ENCODE data around the gene SWAP70.

SWAP70 gene

DNA sequence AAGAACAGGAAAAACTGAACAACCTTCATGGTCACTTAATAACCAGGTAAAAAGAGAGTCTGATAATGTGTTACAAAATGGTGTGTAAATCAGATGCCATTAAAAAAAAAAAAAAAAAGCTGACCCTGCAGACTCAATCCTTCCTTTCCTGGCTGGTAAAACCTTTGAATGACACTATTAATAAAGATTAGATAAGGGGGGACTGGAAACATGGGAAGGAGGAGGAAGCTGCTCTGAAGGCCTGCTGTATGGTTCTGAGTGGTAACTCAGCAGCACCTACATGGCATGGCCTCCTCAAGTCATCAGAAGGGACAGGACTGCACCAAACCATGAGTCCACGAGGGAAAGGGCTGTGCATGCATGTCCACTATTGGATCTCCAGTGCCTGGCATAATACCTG lies 18.0 kb upstream of the SWAP70 start:
- H4K8ac ChIP-seq (ENCODE audit: low read length): no peak overlapping the region
- 84% methylated on average over 1 of the region's 1 CpG for WGBS
- no peaks in the 10 kb centered on the region for H3K27me3 ChIP-seq (ENCODE audit: control insufficient read depth in 1 of 2, insufficient read depth in 1 of 2, low read length in 2 of 2)

GRCh38 chr11:9646324-9646723 lies 17.6 kb upstream of the SWAP70 start:
- no peak overlapping the region for H4K91ac ChIP-seq (ENCODE audit: low read length)
- H2BK5ac ChIP-seq (ENCODE audit: low read depth, low read length, poor library complexity, severe bottlenecking): no peak overlapping the region
- peaks cover 8% of the 10 kb centered on the region for H3K9me3 ChIP-seq (ENCODE audit: control insufficient read depth, low read length)
- peaks cover 7% of the 10 kb centered on the region for H3K4me1 ChIP-seq (ENCODE audit: control insufficient read depth, insufficient read depth, low read depth, low read length)
- H3K27ac ChIP-seq (ENCODE audit: low read length, poor library complexity, severe bottlenecking): no peak overlapping the region
- H3K9ac ChIP-seq (ENCODE audit: low read length): no peak overlapping the region
- no peak overlapping the region for H3K4ac ChIP-seq (ENCODE audit: low read depth in 1 of 2, low read length in 2 of 2)
- no peak overlapping the region for H3K4me2 ChIP-seq (ENCODE audit: low read length, poor library complexity, severe bottlenecking)
- no peak overlapping the region for H3K18ac ChIP-seq (ENCODE audit: low read depth in 1 of 2, low read length in 2 of 2)
- H2AK5ac ChIP-seq (ENCODE audit: low read length, severe bottlenecking): no peak overlapping the region
- DNase-seq: no peak
- 94% methylated on average over 4 of the region's 4 CpGs for WGBS
- H3K27me3 ChIP-seq (ENCODE audit: control insufficient read depth in 1 of 2, insufficient read depth in 1 of 2, low read length in 2 of 2): no peaks in the 10 kb centered on the region
- no peak overlapping the region for H2BK120ac ChIP-seq (ENCODE audit: low read depth, low read length)
- no peak overlapping the region for H3K4me3 ChIP-seq (ENCODE audit: insufficient read depth in 1 of 2, low read depth in 1 of 2, low read length in 2 of 2)
- H3K36me3 ChIP-seq (ENCODE audit: control insufficient read depth in 1 of 2, insufficient read depth in 2 of 2, low read depth in 1 of 2, low read length in 2 of 2): no peaks in the 10 kb centered on the region
- no peak overlapping the region for H4K8ac ChIP-seq (ENCODE audit: low read length)
- no peak overlapping the region for H3K14ac ChIP-seq (ENCODE audit: low read length in 2 of 2)
- H2AFZ ChIP-seq (ENCODE audit: low read depth, low read length): no peak overlapping the region
- no peak overlapping the region for H3K23ac ChIP-seq (ENCODE audit: low read length in 2 of 2)
- H3K79me1 ChIP-seq (replicated peaks; ENCODE audit: low read length, poor library complexity, severe bottlenecking): no peaks in the 10 kb centered on the region
- H2BK12ac ChIP-seq (ENCODE audit: low read length in 2 of 2): no peak overlapping the region
- H2BK15ac ChIP-seq (ENCODE audit: low read depth, poor library complexity, severe bottlenecking): no peak overlapping the region

More for the DNA sequence above, 18.0 kb upstream of the SWAP70 start:
- Histone ChIP-seq H3K9me3 (ENCODE audit: control insufficient read depth, low read length) (peaks cover 8% of the 10 kb centered on the region), H3K4me1 (ENCODE audit: control insufficient read depth, insufficient read depth, low read depth, low read length) (peaks cover 7% of the 10 kb centered on the region), H3K4ac (ENCODE audit: low read depth in 1 of 2, low read length in 2 of 2) (no peak overlapping the region), H3K27ac (ENCODE audit: low read length, poor library complexity, severe bottlenecking) (no peak overlapping the region), H2BK120ac (ENCODE audit: low read depth, low read length) (no peak overlapping the region), H3K23ac (ENCODE audit: low read length in 2 of 2) (no peak overlapping the region), H3K79me1 (replicated peaks; ENCODE audit: low read length, poor library complexity, severe bottlenecking) (no peaks in the 10 kb centered on the region), H2BK5ac (ENCODE audit: low read depth, low read length, poor library complexity, severe bottlenecking) (no peak overlapping the region), H3K9ac (ENCODE audit: low read length) (no peak overlapping the region), H3K4me2 (ENCODE audit: low read length, poor library complexity, severe bottlenecking) (no peak overlapping the region), H3K14ac (ENCODE audit: low read length in 2 of 2) (no peak overlapping the region), H2AK5ac (ENCODE audit: low read length, severe bottlenecking) (no peak overlapping the region), H3K36me3 (ENCODE audit: control insufficient read depth in 1 of 2, insufficient read depth in 2 of 2, low read depth in 1 of 2, low read length in 2 of 2) (no peaks in the 10 kb centered on the region), H3K18ac (ENCODE audit: low read depth in 1 of 2, low read length in 2 of 2) (no peak overlapping the region), H2BK15ac (ENCODE audit: low read depth, poor library complexity, severe bottlenecking) (no peak overlapping the region), H2BK12ac (ENCODE audit: low read length in 2 of 2) (no peak overlapping the region), H4K91ac (ENCODE audit: low read length) (no peak overlapping the region), H3K4me3 (ENCODE audit: insufficient read depth in 1 of 2, low read depth in 1 of 2, low read length in 2 of 2) (no peak overlapping the region), H2AFZ (ENCODE audit: low read depth, low read length) (no peak overlapping the region)
- no peak for DNase-seq

GRCh38 chr11:9651481-9651880 lies 12.4 kb upstream of the SWAP70 start:
- H2BK15ac ChIP-seq (ENCODE audit: low read depth, poor library complexity, severe bottlenecking): no peak overlapping the region
- no peak overlapping the region for H2AFZ ChIP-seq (ENCODE audit: low read depth, low read length)
- H2BK120ac ChIP-seq (ENCODE audit: low read depth, low read length): no peak overlapping the region
- H2BK12ac ChIP-seq (ENCODE audit: low read length in 2 of 2): no peak overlapping the region
- no peak overlapping the region for H3K4me3 ChIP-seq (ENCODE audit: insufficient read depth in 1 of 2, low read depth in 1 of 2, low read length in 2 of 2)
- H2BK5ac ChIP-seq (ENCODE audit: low read depth, low read length, poor library complexity, severe bottlenecking): no peak overlapping the region
- no peak overlapping the region for H4K91ac ChIP-seq (ENCODE audit: low read length)
- no peak overlapping the region for H3K27ac ChIP-seq (ENCODE audit: low read length, poor library complexity, severe bottlenecking)
- no peak overlapping the region for H3K4me2 ChIP-seq (ENCODE audit: low read length, poor library complexity, severe bottlenecking)
- H3K27me3 ChIP-seq (ENCODE audit: control insufficient read depth in 1 of 2, insufficient read depth in 1 of 2, low read length in 2 of 2): no peaks in the 10 kb centered on the region
- no peaks in the 10 kb centered on the region for H3K79me1 ChIP-seq (replicated peaks; ENCODE audit: low read length, poor library complexity, severe bottlenecking)
- 80% methylated on average over 7 of the region's 7 CpGs for WGBS
- H3K18ac ChIP-seq (ENCODE audit: low read depth in 1 of 2, low read length in 2 of 2): no peak overlapping the region
- H3K14ac ChIP-seq (ENCODE audit: low read length in 2 of 2): no peak overlapping the region
- no peak for DNase-seq
- H3K4me1 ChIP-seq (ENCODE audit: control insufficient read depth, insufficient read depth, low read depth, low read length): no peaks in the 10 kb centered on the region
- H3K9me3 ChIP-seq (ENCODE audit: control insufficient read depth, low read length): peaks cover 8% of the 10 kb centered on the region
- H3K36me3 ChIP-seq (ENCODE audit: control insufficient read depth in 1 of 2, insufficient read depth in 2 of 2, low read depth in 1 of 2, low read length in 2 of 2): no peaks in the 10 kb centered on the region
- no peak overlapping the region for H3K4ac ChIP-seq (ENCODE audit: low read depth in 1 of 2, low read length in 2 of 2)
- no peak overlapping the region for H2AK5ac ChIP-seq (ENCODE audit: low read length, severe bottlenecking)
- no peak overlapping the region for H3K9ac ChIP-seq (ENCODE audit: low read length)
- H4K8ac ChIP-seq (ENCODE audit: low read length): no peak overlapping the region
- no peak overlapping the region for H3K23ac ChIP-seq (ENCODE audit: low read length in 2 of 2)

DNA sequence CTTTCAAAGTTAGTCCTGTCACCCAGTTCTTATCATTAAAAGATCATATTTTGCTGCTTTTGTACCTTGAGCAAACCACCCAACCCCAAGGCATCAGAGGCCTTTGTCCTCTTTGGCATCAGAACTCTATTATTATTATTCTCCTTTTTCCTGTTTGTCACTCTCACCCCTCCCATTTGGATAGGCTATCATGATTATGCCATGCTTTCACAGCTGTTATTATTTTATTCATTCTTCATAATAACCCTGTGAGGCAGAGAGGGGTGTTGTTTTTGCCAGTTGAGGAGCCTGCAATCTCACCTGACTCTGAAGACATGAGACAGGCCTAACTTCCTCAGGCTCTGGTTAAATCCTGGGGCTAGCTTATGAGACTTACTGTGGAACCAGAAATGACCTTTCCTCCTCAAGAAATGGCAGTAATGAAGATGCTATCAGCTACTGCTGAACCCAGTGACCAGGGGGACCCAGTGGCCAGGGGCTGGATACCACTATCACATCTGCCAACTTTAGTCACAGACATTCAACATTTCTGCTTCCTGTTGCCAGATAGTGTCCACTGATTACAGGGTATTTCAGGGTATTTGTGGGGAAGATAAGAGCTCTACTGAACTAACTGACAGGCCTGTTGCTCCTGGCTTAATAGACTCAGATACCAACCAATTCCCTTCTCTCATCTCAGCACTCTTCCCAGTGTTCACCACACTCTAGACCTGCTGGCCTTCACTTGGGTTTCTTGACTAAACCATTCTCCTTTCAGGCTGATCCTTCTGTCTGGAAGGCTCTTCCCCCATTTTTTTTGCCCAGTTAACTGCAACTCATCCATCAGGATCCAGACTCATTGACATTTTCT lies 11.8 kb upstream of the SWAP70 start:
- Histone ChIP-seq H3K4me1 (ENCODE audit: control insufficient read depth, insufficient read depth, low read depth, low read length) (no peaks in the 10 kb centered on the region), H2AFZ (ENCODE audit: low read depth, low read length) (no peak overlapping the region), H3K27ac (ENCODE audit: low read length, poor library complexity, severe bottlenecking) (no peak overlapping the region), H2BK12ac (ENCODE audit: low read length in 2 of 2) (no peak overlapping the region), H3K79me1 (replicated peaks; ENCODE audit: low read length, poor library complexity, severe bottlenecking) (no peaks in the 10 kb centered on the region), H2BK120ac (ENCODE audit: low read depth, low read length) (no peak overlapping the region), H2AK5ac (ENCODE audit: low read length, severe bottlenecking) (no peak overlapping the region), H3K4ac (ENCODE audit: low read depth in 1 of 2, low read length in 2 of 2) (no peak overlapping the region), H3K18ac (ENCODE audit: low read depth in 1 of 2, low read length in 2 of 2) (no peak overlapping the region), H3K9me3 (ENCODE audit: control insufficient read depth, low read length) (peaks cover 8% of the 10 kb centered on the region), H3K36me3 (ENCODE audit: control insufficient read depth in 1 of 2, insufficient read depth in 2 of 2, low read depth in 1 of 2, low read length in 2 of 2) (no peaks in the 10 kb centered on the region), H3K23ac (ENCODE audit: low read length in 2 of 2) (no peak overlapping the region), H3K4me3 (ENCODE audit: insufficient read depth in 1 of 2, low read depth in 1 of 2, low read length in 2 of 2) (no peak overlapping the region), H2BK15ac (ENCODE audit: low read depth, poor library complexity, severe bottlenecking) (no peak overlapping the region), H3K4me2 (ENCODE audit: low read length, poor library complexity, severe bottlenecking) (no peak overlapping the region), H4K8ac (ENCODE audit: low read length) (no peak overlapping the region), H3K14ac (ENCODE audit: low read length in 2 of 2) (no peak overlapping the region), H2BK5ac (ENCODE audit: low read depth, low read length, poor library complexity, severe bottlenecking) (no peak overlapping the region), H3K27me3 (ENCODE audit: control insufficient read depth in 1 of 2, insufficient read depth in 1 of 2, low read length in 2 of 2) (no peaks in the 10 kb centered on the region), H4K91ac (ENCODE audit: low read length) (no peak overlapping the region), H3K9ac (ENCODE audit: low read length) (no peak overlapping the region)
- no peak for DNase-seq

Data from mesenchymal stem cell (in vitro differentiated cells and primary cell).